Thyroid gland (tissue), 4 donors: ENCODE measurements around the gene CCDC24.

Source experiments
- POLR2A ChIP-seq, 2 donors: fragments of 450-650 bp; IDR thresholded peaks; one replicate each; pipeline ENCODE4 v1.6.1; 2017; ENCODE audit warnings: antibody characterized with exemption in 2 of 2, mild to moderate bottlenecking in 2 of 2, moderate library complexity in 1 of 2
- TF ChIP-seq, protein P1 (sequence below), 6 experiments: fragments of 200-600 bp in 3 of 6; fragments of 450-650 bp in 3 of 6; sonication (generic) in 3 of 6; IDR thresholded peaks; one replicate each; pipeline ENCODE4 v1.5.1; 2016 to 2019; ENCODE audit warnings: antibody characterized with exemption in 6 of 6, mild to moderate bottlenecking in 2 of 6, inconsistent platforms in 1 of 6, moderate library complexity in 1 of 6

DNA sequence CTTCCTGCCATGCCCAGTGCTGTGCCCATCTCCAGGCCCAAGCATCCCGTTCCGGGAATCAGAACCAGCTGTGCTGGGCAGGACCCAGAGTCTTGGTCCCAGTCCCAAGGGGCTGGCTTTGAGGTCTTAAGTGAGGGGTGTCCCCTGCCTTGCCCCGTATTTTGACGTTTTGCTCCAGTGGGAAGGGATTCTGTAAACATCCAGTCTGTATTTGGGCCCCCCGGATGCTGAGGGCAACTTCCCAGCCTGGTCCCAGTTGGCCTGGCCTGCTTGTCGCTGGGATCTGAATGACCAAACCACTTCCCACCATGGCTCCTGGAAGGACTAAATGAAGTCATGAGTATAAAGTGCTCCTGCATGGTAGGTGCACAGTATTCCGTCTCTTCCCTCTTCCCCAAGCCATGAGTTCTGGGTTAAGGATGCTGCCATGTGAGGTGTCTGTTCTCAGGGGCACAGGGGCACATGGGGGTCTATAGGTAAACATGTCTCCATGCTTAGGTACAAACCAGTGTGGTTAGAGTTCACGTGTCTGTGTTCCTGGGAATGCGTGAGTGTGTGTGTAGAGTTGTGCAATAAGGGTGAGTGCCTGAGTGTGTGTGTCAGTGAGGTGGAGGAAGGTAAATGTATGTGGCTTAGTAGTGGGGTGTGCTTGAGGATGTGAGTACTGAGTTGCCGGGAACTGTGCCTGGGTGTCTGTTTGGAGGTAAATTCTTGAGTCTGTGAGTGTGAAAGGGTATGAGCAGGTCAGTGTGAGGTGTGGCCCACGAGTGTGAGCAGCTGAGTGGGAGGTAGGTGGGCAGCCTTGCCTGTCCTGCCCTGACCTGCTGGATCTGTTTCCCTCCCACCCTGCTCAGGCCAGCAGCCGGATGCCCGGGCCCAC lies 10.9 kb upstream of the CCDC24 start:
- TF ChIP-seq, protein P1, sequence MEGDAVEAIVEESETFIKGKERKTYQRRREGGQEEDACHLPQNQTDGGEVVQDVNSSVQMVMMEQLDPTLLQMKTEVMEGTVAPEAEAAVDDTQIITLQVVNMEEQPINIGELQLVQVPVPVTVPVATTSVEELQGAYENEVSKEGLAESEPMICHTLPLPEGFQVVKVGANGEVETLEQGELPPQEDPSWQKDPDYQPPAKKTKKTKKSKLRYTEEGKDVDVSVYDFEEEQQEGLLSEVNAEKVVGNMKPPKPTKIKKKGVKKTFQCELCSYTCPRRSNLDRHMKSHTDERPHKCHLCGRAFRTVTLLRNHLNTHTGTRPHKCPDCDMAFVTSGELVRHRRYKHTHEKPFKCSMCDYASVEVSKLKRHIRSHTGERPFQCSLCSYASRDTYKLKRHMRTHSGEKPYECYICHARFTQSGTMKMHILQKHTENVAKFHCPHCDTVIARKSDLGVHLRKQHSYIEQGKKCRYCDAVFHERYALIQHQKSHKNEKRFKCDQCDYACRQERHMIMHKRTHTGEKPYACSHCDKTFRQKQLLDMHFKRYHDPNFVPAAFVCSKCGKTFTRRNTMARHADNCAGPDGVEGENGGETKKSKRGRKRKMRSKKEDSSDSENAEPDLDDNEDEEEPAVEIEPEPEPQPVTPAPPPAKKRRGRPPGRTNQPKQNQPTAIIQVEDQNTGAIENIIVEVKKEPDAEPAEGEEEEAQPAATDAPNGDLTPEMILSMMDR (IDR thresholded peaks at IDR 0.05): no peak
- TF ChIP-seq POLR2A (IDR thresholded peaks at IDR 0.05): no peak
